ENCODE data around the gene DLGAP4.

- TF ChIP-seq EZH2 (IDR thresholded peaks at IDR 0.05; ENCODE audit: borderline replicate concordance, low read length) (no peak), CTCF (conservative IDR thresholded peaks at IDR 0.05 in 1 of 2, IDR thresholded peaks at IDR 0.05 in 1 of 2; ENCODE audit: extremely low read depth in 1 of 2, insufficient read depth in 1 of 2, low read depth in 1 of 2, low read length in 2 of 2) (no peak)
Measured at GRCh38 chr20:36490191-36490590, 184.1 kb downstream of the DLGAP4 start.
